Skeletal muscle tissue (tissue), 4 donors: ENCODE results near the gene TNFRSF13B. TPM values are rescaled to one million over a fixed set of nuclear protein-coding genes. Genes with fewer than 3 reads are reported as not detected.
"Not testable (repeated sequence)": the region's sequence is repeated elsewhere in the genome, so short reads cannot be mapped to it uniquely, and the experiment has no call there.

Experiments
- H3K27ac ChIP-seq: one replicate; pipeline ENCODE4 v1.7.0; 2013; ENCODE audit warnings: mild to moderate bottlenecking, low read depth, low read length, inconsistent platforms
- H3K27me3 ChIP-seq, 3 donors: one replicate each; pipeline ENCODE4 v1.7.0; 2013; ENCODE audit warnings: low read length in 3 of 3; ENCODE audit not compliant: control insufficient read depth in 3 of 3, insufficient read depth in 3 of 3
- H3K36me3 ChIP-seq, 3 donors: one replicate each; pipeline ENCODE4 v1.7.0; 2013; ENCODE audit warnings: low read length in 3 of 3; ENCODE audit not compliant: control insufficient read depth in 3 of 3, insufficient read depth in 3 of 3
- H3K4me1 ChIP-seq, 3 donors: one replicate each; pipeline ENCODE4 v1.7.0; 2013; ENCODE audit warnings: low read length in 3 of 3, mild to moderate bottlenecking in 3 of 3; ENCODE audit not compliant: control insufficient read depth in 3 of 3, insufficient read depth in 3 of 3
- H3K4me3 ChIP-seq, 3 donors: one replicate each; pipeline ENCODE4 v1.7.0; 2013; ENCODE audit warnings: low read length in 3 of 3
- H3K9ac ChIP-seq, 3 donors: one replicate each; pipeline ENCODE4 v1.7.0; 2013; ENCODE audit warnings: low read length in 3 of 3, mild to moderate bottlenecking in 3 of 3, moderate library complexity in 2 of 3, low read depth in 1 of 3
- H3K9me3 ChIP-seq, 3 donors: one replicate each; pipeline ENCODE4 v1.7.0; 2013; ENCODE audit warnings: low read length in 3 of 3; ENCODE audit not compliant: control insufficient read depth in 3 of 3
- total RNA-seq: library from RNA; depleted of rRNA; stranded (reverse); fragments of >200 nt; gene quantifications from one replicate; pipeline ENCODE4 v1.2.3, GENCODE V29; 2014
- donor health status: Osteomylitis.

Gene TNFRSF13B
- total RNA-seq, 1 donor from 2014 or later: not detected

GRCh38 chr17:16981928-16982327 lies 10.0 kb upstream of the TNFRSF13B start:
- Histone ChIP-seq H3K4me1 (no peaks in the 10 kb centered on the region), H3K36me3 (no peaks in the 10 kb centered on the region), H3K9ac (no peak overlapping the region), H3K9me3 (no peaks in the 10 kb centered on the region), H3K27ac (no peak overlapping the region), H3K27me3 (peaks cover 0 to 9% (median 6%) of the 10 kb centered on the region in 3 donors), H3K4me3 (no peak overlapping the region)

- Histone ChIP-seq H3K4me1 (no peaks in the 10 kb centered on the region), H3K27ac (no peak overlapping the region)
Observed at GRCh38 chr17:16980813-16981731, 9.2 kb upstream of the TNFRSF13B start.

GRCh38 chr17:16980061-16980460 lies 8.1 kb upstream of the TNFRSF13B start:
- no peak overlapping the region for H3K4me3 ChIP-seq
- no peak overlapping the region for H3K9ac ChIP-seq
- peaks cover 0 to 9% (median 8%) of the 10 kb centered on the region in 3 donors for H3K27me3 ChIP-seq
- no peaks in the 10 kb centered on the region for H3K36me3 ChIP-seq
- no peaks in the 10 kb centered on the region for H3K9me3 ChIP-seq
- H3K4me1 ChIP-seq: no peaks in the 10 kb centered on the region
- no peak overlapping the region for H3K27ac ChIP-seq

More at GRCh38 chr17:16980813-16981731, 9.2 kb upstream of the TNFRSF13B start:
- H3K9me3 ChIP-seq: no peaks in the 10 kb centered on the region
- peak overlapping the region in 1 of 3 donors; percentile 8 for H3K9ac ChIP-seq
- H3K4me3 ChIP-seq: no peak overlapping the region
- H3K27me3 ChIP-seq: peaks cover 0 to 9% (median 8%) of the 10 kb centered on the region in 3 donors
- H3K36me3 ChIP-seq: no peaks in the 10 kb centered on the region

- H3K27me3 ChIP-seq, H3K36me3 ChIP-seq, H3K27ac ChIP-seq, H3K4me3 ChIP-seq, H3K9me3 ChIP-seq, H3K9ac ChIP-seq, H3K4me1 ChIP-seq: not testable (repeated sequence)
Observed at GRCh38 chr17:16979237-16979823, 7.4 kb upstream of the TNFRSF13B start.

GRCh38 chr17:16977932-16978331 lies 6.0 kb upstream of the TNFRSF13B start:
- Histone ChIP-seq H3K9me3 (no peaks in the 10 kb centered on the region), H3K27ac (no peak overlapping the region), H3K4me3 (no peak overlapping the region), H3K27me3 (peaks cover 0 to 9% (median 8%) of the 10 kb centered on the region in 3 donors), H3K4me1 (no peaks in the 10 kb centered on the region), H3K9ac (no peak overlapping the region), H3K36me3 (no peaks in the 10 kb centered on the region)

- Histone ChIP-seq H3K27me3 (peaks cover 0 to 14% (median 8%) of the 10 kb centered on the region in 3 donors), H3K4me3 (no peak overlapping the region), H3K9ac (no peak overlapping the region), H3K4me1 (no peaks in the 10 kb centered on the region), H3K9me3 (no peaks in the 10 kb centered on the region), H3K36me3 (no peaks in the 10 kb centered on the region), H3K27ac (no peak overlapping the region)
Observed at GRCh38 chr17:16976725-16977550, 5.0 kb upstream of the TNFRSF13B start.

GRCh38 chr17:16975744-16976625 lies 4.1 kb upstream of the TNFRSF13B start:
- Histone ChIP-seq H3K4me1 (no peaks in the 10 kb centered on the region), H3K36me3 (no peaks in the 10 kb centered on the region), H3K9ac (no peak overlapping the region), H3K9me3 (no peaks in the 10 kb centered on the region), H3K4me3 (no peak overlapping the region), H3K27me3 (peaks cover 0 to 14% (median 8%) of the 10 kb centered on the region in 3 donors), H3K27ac (no peak overlapping the region)

GRCh38 chr17:16975277-16975651 lies 3.3 kb upstream of the TNFRSF13B start:
- no peaks in the 10 kb centered on the region for H3K9me3 ChIP-seq
- H3K4me3 ChIP-seq: no peak overlapping the region

GRCh38 chr17:16974569-16975276 lies 2.8 kb upstream of the TNFRSF13B start:
- Histone ChIP-seq H3K27ac (no peak overlapping the region), H3K4me3 (no peak overlapping the region), H3K36me3 (no peaks in the 10 kb centered on the region), H3K9me3 (no peaks in the 10 kb centered on the region), H3K4me1 (no peaks in the 10 kb centered on the region), H3K27me3 (peaks cover 0 to 14% (median 8%) of the 10 kb centered on the region in 3 donors), H3K9ac (no peak overlapping the region)

More at GRCh38 chr17:16975277-16975651, 3.3 kb upstream of the TNFRSF13B start:
- Histone ChIP-seq H3K27me3 (peaks cover 0 to 14% (median 8%) of the 10 kb centered on the region in 3 donors), H3K4me1 (no peaks in the 10 kb centered on the region), H3K27ac (no peak overlapping the region), H3K36me3 (no peaks in the 10 kb centered on the region), H3K9ac (no peak overlapping the region)
